Upper lobe of right lung (tissue), 1 donor: ENCODE data around the gene GALNT2. TPM values are rescaled to one million over a fixed set of nuclear protein-coding genes. Genes with fewer than 3 reads are reported as not detected.

Experiments
- ATAC-seq: fragments of 200-7000 bp; cut with Tn5 transposase; one replicate; pipeline ENCODE4 v1.9.1; 2020; ENCODE audit warnings: mild to moderate bottlenecking, moderate library complexity
- DNase-seq: peaks from one replicate; pipeline ENCODE4 v3.0.0-alpha.2; 2020
- H3K27ac ChIP-seq: fragments of 200-600 bp; one replicate; pipeline ENCODE4 v1.8.0; 2022
- H3K27me3 ChIP-seq: fragments of 200-600 bp; one replicate; pipeline ENCODE4 v1.8.0; 2022; ENCODE audit warnings: mild to moderate bottlenecking
- H3K36me3 ChIP-seq: fragments of 200-600 bp; one replicate; pipeline ENCODE4 v1.8.0; 2022
- H3K4me1 ChIP-seq: fragments of 200-600 bp; one replicate; pipeline ENCODE4 v1.8.0; 2022
- H3K4me3 ChIP-seq: fragments of 200-600 bp; one replicate; pipeline ENCODE4 v1.8.0; 2022; ENCODE audit warnings: mild to moderate bottlenecking
- H3K9me3 ChIP-seq: fragments of 200-600 bp; one replicate; pipeline ENCODE4 v1.8.0; 2022
- CTCF ChIP-seq: fragments of 200-600 bp; IDR thresholded peaks from one replicate; pipeline ENCODE4 v1.8.0; 2022; ENCODE audit warnings: antibody characterized with exemption
- intact Hi-C: fragments of 100-400 bp; cut with DNase I; formaldehyde crosslinking; loops from one replicate; pipeline ENCODE4 v1.11.0; 2022
- total RNA-seq: library from RNA; stranded (reverse); fragmentation: NEBNext Ultra II Directional; extraction: Animal tissue kit (Norgen Biotek cat#: 25700); gene quantifications from one replicate; pipeline ENCODE4 v1.2.1, GENCODE V29; 2021
- donor health status: DM: no; HTN: yes; CAD: no; lungs with severe emphysema.

The GALNT2 gene
- total RNA-seq, 1 donor from 2014 or later: 55.1 TPM

- peaks cover 31% of the 10 kb centered on the region for H3K36me3 ChIP-seq
Observed at GRCh38 chr1:230240446-230241086, 173.5 kb downstream of the GALNT2 start.

GRCh38 chr1:230242326-230242725 lies 175.3 kb downstream of the GALNT2 start:
- DNase-seq (no peak), ATAC-seq (no peak)
- no peak for TF ChIP-seq CTCF
- Histone ChIP-seq H3K36me3 (peaks cover 39% of the 10 kb centered on the region), H3K4me1 (no peaks in the 10 kb centered on the region), H3K4me3 (no peak overlapping the region), H3K9me3 (no peaks in the 10 kb centered on the region), H3K27ac (no peak overlapping the region), H3K27me3 (no peaks in the 10 kb centered on the region)
- intact Hi-C loops: no loop called here

More at GRCh38 chr1:230240446-230241086, 173.5 kb downstream of the GALNT2 start:
- ATAC-seq (no peak), DNase-seq (no peak)
- no peaks in the 10 kb centered on the region for H3K9me3 ChIP-seq
- no peak for TF ChIP-seq CTCF
- H3K27ac ChIP-seq: no peak overlapping the region
- no peak overlapping the region for H3K4me3 ChIP-seq
- no peaks in the 10 kb centered on the region for H3K4me1 ChIP-seq
- intact Hi-C loops: no loop called here
- no peaks in the 10 kb centered on the region for H3K27me3 ChIP-seq

- DNase-seq: no peak
- H3K4me3 ChIP-seq: no peak overlapping the region
- no peaks in the 10 kb centered on the region for H3K4me1 ChIP-seq
- no peaks in the 10 kb centered on the region for H3K27me3 ChIP-seq
- no peak for TF ChIP-seq CTCF
- peak; percentile 21 for ATAC-seq
- H3K27ac ChIP-seq: no peak overlapping the region
- intact Hi-C loops: no loop called here
- no peaks in the 10 kb centered on the region for H3K9me3 ChIP-seq
- peaks cover 41% of the 10 kb centered on the region for H3K36me3 ChIP-seq
Observed at GRCh38 chr1:230243146-230243545, 176.1 kb downstream of the GALNT2 start.

- no peaks in the 10 kb centered on the region for H3K9me3 ChIP-seq
- TF ChIP-seq CTCF: no peak
- H3K27me3 ChIP-seq: no peaks in the 10 kb centered on the region
- intact Hi-C loops: no loop called here
- H3K36me3 ChIP-seq: peaks cover 43% of the 10 kb centered on the region
- H3K4me1 ChIP-seq: no peaks in the 10 kb centered on the region
- no peak overlapping the region for H3K27ac ChIP-seq
- no peak overlapping the region for H3K4me3 ChIP-seq
- ATAC-seq: no peak
- no peak for DNase-seq
Observed at GRCh38 chr1:230243583-230244353, 176.7 kb downstream of the GALNT2 start.

- no peak overlapping the region for H3K27ac ChIP-seq
- peaks cover 66% of the 10 kb centered on the region for H3K36me3 ChIP-seq
- intact Hi-C loops: no loop called here
- no peaks in the 10 kb centered on the region for H3K4me1 ChIP-seq
- H3K27me3 ChIP-seq: no peaks in the 10 kb centered on the region
- DNase-seq: no peak
- H3K4me3 ChIP-seq: no peak overlapping the region
- H3K9me3 ChIP-seq: no peaks in the 10 kb centered on the region
- TF ChIP-seq CTCF: no peak
- ATAC-seq: no peak
Observed at GRCh38 chr1:230246551-230246950, 179.5 kb downstream of the GALNT2 start.
